Stimulated activated CD4-positive, alpha-beta T cell treated with anti-CD3 and anti-CD28 coated beads, Interleukin-2, amount 100 ng/mL, for 4 hours (primary cell): Measurements from ENCODE around the gene PRKACA.
"Not testable (repeated sequence)": the region's sequence is repeated elsewhere in the genome, so short reads cannot be mapped to it uniquely, and the experiment has no call there.

Source experiments
- DNase-seq: peaks from one replicate; pipeline ENCODE4 v3.0.0-alpha.2; 2020; ENCODE audit warnings: low read depth

Gene PRKACA

GRCh38 chr19:14147797-14148605 lies 30.4 kb upstream of the PRKACA start:
- peak; percentile 31 for DNase-seq

- no peak for DNase-seq
These were observed 29.2 kb upstream of the PRKACA start for GRCh38 chr19:14146789-14147216.

DNA sequence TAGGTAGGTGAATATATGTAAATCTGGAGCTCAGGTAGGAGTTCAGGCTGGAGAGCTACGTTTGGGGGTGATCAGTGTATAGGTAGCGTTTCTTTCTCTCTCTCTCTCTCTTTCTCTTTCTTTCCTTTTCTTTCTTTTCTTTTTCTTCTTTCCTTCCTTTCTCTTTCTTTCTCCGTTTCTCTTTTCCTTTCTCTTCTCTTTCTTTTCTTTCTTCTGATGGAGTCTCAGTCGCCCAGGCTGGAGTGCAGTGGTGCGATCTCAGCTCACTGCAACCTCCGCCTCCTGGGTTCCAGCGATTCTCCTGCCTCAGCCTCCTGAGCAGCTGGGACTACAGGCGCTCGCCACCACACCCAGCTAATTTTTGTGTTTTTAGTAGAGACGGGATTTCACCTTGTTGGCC lies 28.6 kb upstream of the PRKACA start:
- DNase-seq, result not testable (repeated sequence)

DNA sequence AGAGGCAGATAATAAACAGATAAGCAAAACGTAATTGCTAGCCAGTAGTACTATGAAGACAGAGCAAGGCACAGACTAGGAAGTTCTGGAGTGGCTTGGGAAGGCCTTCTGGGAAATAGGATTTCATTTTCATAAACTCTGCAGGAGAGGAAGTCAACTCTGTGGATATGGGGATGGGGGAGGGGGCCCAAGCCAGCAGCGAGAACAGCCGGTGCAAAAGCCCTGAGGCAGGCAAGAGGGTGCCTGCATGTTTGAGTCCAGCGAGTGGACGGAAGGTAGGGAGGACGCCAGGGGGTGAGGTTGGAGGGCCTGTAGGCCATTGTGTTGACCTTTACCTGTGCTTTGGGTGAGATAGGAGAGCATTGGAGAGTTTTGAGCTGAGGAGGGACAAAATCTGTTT lies 27.8 kb upstream of the PRKACA start:
- no peak for DNase-seq

- DNase-seq, result no peak
These were observed 25.0 kb upstream of the PRKACA start for GRCh38 chr19:14142262-14143190.

GRCh38 chr19:14141041-14141440 lies 23.5 kb upstream of the PRKACA start:
- DNase-seq, result peak; percentile 35

DNA sequence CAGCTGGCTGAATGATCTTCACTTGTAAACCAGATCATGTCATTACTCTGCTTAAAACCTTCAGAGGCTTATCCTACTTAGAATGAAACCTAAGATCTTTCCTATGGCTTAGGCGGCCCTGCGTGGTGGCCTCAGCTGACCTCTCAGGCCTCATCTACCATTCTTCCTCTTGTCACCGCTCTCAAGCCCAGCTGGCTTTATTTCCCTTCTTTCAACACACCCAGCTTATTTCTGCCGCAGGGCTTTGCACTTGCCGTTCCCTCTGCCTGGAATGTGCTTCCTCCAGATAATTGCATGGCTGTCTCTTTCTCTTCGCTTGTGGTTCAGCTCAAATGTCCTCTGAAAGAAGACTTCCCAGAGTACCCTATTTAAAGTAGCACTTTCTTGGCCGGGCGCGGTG lies 22.4 kb upstream of the PRKACA start:
- DNase-seq, result no peak

DNA sequence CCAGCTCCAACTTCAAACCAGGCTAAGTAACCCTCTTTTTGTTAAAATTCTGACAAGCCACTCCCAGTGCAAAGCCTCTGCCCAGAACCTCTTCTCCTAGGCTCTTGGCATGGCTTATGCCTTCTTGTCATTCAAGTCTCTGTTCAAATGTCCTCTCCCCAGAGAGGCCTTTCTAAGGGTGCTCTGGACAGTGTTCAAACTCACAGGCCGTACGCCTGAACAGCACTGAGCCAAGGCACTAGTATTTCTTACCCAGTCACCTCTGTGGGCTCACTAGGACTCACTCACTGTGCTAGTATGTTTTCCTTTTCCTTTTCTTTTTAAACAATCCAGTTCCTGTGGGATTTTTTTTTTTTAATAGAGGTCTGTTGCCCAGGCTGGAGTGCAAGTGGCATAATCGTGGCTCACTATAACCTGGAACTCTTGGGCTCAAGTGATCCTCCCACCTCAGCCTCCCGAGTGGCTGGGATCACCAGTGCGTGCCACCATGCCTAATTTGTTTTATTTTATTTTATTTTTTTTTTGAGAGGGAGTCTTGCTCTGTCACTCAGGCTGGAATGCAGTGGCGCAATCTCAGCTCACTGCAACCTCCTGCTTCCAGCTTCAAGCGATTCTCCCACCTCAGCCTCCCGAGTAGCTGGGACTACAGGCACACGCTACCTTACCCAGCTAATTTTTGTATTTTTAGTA lies 21.2 kb upstream of the PRKACA start:
- DNase-seq, result no peak

DNA sequence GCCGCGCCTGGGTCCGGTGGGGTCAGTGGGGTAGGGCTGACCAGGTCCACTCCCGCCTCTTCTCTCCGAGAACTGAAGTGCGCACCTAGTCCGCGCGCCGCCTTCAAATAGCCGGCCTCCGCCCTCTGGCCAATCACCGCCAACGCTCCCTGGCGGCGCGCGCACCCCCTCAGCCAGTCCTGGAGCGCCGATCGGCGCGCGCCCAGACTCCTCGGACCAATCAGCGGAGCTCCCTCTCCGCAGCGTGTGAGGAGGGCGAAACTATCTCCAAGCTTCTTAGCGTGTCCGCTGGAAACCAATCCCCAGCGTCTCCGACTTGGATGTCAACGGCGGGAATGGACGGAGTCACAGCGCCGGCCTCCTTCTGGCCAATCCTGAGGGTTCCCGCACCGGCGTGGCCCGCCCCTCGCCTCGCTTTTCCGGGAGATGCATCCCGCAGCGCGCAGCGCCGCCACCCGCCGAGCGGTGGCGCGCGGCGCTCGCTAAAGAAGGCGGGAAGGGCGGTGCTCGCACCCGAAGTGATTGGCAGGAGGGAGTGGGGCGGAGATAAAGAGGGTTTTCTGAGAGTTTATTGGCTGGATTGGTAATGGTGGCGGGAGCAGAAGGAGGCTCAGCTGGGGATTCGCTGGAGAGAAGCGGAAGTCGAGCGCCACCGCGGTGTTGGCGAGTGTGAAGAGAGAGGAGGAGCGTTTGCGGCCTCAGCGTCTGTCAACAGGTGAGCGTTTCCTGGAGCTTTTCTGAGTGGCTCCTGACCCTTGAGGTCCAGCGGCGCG lies 19.1 kb upstream of the PRKACA start, which contains the start of gene ASF1B:
ASF1B (minus strand) TSS at position 81 of the 773 bp plus-strand sequence. CDS start 133 bp downstream, outside the sequence.
- peak; percentile 94 for DNase-seq

DNA sequence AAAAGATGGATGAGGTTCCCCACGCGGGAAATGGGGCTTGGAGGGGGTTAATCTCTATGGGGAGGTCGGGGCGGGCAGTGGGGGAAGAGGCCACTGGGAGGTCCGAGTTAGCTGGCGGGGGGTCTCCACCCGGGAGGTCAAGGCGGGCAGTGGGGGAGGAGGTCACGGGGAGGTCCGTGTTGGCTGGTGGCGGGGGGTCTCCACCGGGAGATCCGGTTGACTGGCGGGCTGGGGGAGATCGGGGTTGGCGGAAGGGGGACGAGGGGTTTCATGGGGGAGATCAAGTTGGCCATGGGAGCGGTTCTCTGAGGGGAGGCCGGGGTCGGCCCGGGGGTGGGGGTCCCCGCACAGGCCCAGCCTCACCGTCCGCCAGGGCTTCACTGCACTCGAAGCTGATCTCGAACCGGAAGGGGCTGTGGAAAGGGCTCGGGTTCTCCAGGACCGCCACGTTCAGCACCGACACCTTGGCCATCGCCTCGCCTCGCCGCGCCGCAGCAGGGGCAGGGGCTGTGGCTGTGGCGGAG lies 18.5 kb upstream of the PRKACA start:
- no peak for DNase-seq

DNA sequence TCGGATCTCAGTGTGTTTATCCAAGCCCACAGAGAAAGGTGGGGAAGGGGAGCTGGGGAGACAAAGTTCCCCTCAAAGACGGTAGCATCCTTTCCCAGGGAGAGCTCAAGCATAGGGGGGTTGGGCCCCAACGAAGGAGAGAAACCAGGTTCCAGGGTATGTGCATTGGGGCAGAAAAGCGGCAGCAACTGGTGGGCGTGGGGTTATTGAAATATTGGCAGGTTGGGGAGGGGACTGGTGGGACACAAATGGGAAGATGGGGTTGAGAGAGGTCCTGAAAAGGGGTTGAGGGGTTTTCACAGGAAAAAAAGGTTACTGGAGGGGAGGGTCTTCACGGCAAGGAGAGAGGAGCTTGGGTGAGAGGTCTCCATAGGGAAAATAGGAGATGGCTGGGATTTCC lies 17.8 kb upstream of the PRKACA start:
- no peak for DNase-seq

- DNase-seq, result no peak
These were observed 10.5 kb upstream of the PRKACA start for GRCh38 chr19:14127929-14128509.

GRCh38 chr19:14127176-14127575 lies 9.6 kb upstream of the PRKACA start:
- DNase-seq, result no peak

- no peak for DNase-seq
These were observed 5.4 kb upstream of the PRKACA start for GRCh38 chr19:14122924-14123323.

DNA sequence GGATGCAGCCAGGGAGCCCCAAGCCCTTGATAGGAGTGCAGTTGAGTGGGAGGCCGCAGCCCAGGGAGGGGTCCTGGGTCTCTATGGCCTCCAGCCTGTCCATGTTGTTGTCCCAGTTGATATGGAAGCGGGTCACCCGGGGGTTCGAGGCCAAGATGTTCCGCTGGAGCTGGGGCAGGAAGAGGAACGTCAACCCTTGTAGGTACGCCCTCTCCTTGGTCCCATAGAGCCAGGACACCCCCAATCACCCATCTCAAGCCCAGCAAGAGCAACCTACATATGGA lies 2.9 kb upstream of the PRKACA start:
- no peak for DNase-seq

DNA sequence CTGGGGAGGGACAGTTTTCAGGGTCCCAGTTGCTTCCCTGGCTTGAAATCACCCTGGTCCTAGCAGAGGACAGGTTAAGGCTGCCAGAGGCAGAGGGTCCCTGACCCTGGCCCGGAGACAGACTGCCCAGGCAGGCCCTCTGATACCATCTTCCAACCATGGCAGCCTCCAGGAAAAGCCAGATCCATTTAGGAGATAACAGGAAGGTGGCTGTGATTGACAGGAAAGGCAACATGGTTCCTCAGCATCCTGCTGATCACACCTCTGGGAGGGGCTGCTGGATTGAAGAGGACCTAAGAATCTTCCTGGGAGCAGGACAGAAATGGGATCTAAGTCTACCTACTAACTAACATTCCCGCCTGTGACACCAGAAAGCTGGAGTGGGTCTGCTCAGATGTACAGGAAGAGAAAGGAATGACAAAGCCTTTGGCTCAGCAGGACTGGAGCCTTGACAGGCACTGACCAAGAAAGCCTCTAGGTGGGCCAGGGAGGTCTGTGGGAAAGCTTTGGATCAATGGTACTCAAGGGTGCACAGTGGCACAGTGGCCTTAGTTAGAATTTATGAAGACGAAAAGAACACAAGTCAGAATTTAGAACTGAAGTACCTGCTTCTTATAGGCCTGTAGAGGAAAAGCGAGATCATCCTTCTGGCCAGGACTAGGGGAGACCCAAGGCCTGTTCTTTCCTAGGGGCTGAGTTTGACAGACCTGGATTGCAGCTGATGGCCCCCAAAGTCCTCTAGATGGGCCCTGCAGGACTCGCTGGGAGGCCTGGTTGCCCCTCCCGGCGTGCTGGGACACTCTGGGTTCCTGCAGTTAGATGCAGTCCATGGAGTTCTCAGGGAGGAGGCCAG lies 2.3 kb upstream of the PRKACA start:
- no peak for DNase-seq

GRCh38 chr19:14119146-14119545 lies 1.6 kb upstream of the PRKACA start:
- no peak for DNase-seq

DNA sequence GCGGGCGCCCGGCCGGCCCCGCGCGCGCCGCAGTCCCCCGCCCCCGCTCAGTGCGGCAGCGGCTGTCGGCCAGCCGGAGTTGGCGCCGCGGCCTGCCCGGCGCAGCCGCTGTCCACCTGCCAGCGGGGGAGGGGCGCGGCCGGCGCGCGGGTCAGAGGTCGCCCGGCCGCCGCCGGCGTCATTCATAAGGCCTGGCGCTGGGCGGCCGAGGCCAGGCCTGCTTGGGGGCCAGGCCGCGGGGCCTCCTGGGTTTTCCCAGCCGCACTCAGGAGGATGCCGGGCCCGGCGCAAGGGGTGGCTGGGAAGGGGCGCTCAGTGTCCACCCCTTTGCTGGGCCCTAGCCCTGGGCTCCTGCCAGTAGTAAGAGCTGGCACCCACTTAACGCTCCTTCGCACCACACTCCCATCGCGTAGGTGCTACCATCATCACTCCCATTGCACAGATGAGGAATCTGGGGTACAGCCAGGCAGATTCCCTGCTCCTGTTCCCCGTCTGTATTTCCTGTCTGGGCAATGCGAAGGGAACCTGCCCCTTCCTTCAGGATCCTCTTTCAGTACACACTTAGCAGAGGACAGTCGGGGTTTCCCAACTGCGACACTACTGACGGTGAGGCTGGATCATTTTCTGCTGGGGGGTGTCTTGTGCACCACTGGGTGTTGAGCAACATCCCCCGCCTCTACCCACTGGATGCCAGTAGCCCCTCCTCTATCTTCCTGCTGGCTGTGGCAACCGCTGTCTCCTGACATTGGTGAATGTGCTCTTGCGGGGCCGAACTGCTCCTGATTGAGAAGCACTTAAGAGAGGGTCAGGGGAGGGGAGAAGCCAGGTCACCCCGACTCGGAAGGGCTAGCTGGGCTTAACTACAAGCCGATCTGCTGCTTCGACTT lies 846 bp upstream of the PRKACA start:
- no peak for DNase-seq

DNA sequence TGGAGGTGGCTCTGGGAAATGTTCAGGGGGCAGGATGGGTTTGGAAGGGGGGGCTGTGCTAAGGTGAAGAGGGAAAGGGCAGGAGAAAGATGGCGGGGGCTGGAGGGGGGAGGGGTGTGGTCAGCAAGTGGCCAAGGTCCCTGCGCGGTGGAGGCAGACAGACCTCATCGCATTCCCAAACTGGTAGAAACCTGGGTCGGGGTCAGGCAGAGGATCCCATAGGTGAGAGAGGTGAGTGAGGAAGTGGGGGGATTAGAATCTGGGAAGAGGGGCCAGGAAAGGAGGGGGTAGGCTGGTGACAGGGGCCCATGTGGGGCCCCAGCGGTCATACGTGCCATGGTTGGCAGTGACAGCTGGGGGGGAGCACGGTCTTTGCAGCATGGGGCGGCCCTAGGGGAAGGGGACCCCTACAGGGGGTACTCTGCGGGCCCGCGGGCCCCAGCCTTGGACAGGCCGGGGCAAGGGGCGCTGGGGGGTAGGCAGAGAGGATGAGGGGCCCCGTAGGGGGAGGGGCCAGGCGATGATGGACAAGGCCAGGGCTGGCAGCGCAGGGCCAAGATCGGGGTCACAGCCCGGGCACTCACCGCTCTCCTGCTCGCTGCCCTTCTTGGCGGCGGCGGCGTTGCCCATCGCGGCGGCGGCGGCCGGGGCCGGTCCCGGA lies 514 bp downstream of the PRKACA start:
- DNase-seq, result no peak
